NCI-H1694 treated with DMSO at 0.1 percent for 48 hours (cell line): ENCODE results near the gene ENOX1.

Source experiments
- DNase-seq: peaks from one replicate; lab custom pipeline; 2025; lab: John Stamatoyannopoulos, UW

ENOX1 gene

DNA sequence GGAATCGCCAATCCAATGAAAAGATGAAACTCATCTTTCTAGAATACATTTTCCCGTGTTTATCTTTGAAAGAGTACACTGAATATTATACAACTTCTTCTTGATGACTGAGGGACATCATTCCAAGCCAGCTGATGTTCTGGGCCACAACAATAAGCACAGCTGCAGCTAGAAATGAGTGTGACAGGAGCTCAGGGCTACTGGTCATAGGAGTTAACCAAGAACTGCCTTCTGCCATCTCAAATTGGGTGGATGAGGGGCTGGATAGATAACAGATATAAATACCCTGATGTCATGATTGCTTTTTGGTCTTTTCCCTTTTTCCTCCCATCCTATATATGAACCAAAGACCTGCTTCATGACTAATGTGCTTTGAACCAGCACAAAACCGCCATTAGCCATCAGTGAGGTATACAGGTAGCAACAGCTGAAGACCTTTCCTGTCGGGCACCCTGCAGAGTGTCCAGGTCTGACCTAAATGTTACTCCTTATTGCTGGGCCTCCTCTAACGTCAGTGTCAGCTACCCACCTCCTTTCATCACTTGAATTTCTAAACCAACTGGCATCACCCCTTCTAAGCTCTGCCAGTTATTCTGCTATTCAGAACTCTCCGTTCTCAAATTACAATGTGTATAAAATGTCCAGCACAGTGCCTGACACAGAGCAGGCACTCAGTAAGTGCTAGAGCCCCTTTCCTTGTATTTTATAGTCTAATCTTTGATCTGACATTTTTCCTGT, 178.2 kb downstream of the ENOX1 start:
- no peak for DNase-seq

DNA sequence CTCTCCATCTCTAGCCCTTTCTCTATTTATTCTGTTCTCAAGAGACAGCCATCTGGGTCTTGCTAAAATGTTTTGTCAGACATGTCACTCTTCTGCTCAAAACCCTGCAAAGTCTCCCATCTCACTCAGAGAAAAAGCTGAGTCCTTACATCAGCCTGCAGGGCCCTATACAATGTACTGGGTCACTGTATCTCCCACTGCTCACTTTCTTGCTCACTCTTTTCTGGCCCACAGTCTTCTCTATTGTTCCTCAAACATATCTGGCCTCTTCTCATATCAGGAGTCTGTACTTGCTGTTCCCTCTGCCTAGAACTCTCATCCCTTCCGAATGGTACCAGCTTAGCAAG, 189.2 kb downstream of the ENOX1 start:
- DNase-seq: no peak

DNA sequence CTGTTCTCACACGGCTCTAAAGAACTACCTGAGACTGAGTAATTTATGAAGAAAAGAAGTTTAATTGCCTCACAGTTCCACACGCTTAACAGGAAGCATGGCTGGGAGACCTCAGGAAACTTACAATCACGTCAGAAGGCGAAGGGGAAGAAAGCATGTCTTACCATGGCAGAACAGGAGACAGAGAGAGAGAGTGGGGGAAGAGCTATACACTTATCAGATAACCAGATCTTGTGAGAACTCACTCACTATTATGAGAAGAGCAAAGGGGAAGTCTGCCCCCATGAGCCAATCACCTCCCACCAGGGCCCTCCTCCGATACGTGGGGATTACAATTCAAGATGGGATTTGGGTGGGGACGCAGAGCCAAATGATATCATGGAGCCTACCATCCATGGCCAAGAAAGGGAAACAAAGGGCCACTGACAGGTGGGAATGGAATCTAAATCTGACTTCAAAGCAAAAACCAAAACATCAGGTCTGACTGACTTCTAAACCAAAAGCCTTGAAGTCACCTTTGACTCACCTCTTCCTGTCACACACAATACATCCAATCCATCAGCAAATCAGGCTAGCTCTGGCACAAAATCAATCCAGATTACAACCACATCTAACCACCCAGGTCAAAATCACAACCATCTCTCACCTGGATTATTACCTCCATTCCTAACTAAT, 189.7 kb downstream of the ENOX1 start:
- no peak for DNase-seq

DNA sequence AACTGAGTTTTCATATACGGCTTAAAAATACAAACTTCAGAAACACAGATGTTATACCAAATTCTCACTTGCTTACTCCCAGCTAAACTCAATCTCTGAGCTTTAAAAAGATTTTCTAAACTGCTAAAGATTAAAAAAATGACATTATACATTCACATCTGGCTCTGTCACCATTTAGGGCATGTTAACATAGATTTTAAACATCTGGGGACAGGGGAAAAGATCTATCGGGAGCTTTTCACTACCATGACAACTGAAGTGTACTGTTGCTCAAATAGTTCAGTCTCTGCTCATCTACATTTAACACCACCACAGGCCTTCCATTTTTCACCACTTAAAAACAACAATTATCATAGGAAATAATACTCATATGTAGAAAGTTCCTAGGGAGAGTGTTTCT, 190.8 kb downstream of the ENOX1 start:
- no peak for DNase-seq

DNA sequence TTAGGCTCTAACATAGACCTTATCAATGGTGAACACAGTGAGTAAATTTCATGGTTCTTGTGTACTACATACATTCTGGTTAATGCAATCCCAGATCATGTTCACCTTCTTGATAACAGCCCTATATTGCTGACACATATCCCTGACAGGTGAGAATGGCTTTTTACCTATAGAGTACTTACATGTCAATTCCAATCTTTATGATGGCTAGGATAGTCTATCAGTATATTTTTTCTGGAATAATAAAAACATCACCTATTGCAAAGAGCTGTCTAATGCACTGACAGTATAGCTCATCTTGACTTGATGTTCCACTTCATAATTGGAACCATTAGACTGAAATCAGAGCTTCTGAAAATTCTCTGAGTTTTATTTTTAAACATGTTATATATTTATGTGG, 199.4 kb downstream of the ENOX1 start:
- DNase-seq: no peak

DNA sequence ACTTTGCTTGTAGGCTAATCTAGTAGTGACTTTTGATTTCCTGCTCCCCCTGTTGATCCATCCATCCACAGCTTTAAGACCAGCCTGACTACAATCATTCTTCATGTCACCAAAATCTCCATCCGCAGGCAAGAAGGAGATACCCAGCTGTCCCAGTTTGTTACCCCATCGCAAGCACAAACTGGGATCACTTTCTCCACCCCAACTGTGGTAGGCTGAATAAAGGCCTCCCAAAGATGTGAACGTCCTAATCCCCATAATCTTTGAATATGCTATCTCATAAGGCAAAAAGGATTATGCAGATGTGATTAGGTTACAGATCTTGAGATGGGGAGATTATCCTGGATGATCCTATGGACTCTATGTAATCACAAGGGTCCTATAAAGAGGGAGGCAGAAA, 202.0 kb downstream of the ENOX1 start:
- no peak for DNase-seq

DNA sequence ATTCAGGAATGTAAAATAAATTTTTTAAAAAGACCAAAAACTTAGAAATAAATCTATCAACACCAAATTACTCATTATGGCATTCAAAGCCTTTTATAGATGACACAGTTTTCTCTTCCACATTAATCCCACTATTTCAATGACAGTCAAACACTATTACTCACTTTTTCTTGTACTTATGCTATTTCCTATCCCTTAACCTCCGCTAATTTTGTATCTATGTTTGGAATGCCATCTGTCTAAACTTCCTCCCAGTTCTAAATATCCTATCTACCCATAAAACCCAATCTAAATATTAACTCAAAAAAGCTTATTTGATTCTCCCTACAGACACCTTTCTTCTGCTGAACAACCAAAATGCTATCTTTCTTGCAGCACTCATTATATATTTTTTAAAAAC, 203.5 kb downstream of the ENOX1 start:
- no peak for DNase-seq

DNA sequence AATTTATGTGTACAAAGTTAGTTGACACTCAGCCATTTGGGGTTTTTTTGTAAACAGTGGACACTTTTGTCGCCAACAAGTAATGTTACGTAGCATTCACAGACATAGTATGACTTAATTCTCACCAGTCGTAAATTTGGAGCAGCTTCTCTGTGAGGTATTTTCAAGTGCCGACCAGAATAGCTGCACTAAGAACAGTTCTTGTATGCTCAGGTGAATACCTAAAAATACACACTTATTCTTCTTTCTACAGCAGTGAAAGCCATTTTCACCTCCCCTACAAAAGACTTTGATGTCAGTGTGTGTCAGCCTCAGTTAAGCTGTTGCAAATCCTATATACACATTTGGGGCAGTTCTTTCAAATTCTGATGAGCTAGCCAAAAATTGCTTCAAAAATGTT, 206.5 kb downstream of the ENOX1 start:
- DNase-seq: no peak

DNA sequence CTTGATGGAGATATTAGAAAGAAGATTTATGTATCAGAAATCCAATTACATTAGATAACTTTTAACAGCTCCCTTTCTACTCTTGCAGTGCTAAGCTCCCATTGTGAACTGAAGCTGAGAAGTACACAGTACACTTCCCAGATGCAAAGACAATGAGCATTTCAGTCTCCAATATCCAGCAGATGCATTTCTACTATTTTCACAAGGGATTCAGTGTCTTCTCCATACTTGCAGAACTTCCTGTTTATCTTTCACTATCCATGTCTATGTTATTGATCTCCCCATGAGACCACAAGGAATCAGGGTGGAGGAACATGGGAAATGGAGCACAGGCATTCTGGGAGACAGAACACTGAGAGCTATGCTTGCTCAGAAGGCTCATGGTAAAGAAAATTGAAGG, 207.5 kb downstream of the ENOX1 start:
- DNase-seq: no peak

DNA sequence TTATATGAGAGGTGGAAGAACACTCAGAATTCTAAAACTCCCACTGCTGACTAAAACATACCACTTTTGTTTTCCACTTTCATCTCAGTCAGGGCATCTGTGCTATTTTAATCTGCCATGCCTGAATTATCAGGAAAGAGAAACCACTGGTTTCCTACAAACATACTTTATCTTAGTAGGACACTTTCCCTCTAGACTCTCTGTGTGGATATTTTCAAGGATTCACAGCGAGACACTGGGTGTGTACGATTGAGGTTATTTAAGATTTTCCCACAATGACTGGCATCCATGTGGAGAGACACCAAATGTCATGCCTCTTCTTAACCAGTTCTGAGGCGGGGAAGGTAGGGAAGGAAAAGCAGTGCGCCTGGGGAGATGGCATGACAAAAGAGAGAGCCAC, 212.2 kb downstream of the ENOX1 start:
- DNase-seq: no peak

DNA sequence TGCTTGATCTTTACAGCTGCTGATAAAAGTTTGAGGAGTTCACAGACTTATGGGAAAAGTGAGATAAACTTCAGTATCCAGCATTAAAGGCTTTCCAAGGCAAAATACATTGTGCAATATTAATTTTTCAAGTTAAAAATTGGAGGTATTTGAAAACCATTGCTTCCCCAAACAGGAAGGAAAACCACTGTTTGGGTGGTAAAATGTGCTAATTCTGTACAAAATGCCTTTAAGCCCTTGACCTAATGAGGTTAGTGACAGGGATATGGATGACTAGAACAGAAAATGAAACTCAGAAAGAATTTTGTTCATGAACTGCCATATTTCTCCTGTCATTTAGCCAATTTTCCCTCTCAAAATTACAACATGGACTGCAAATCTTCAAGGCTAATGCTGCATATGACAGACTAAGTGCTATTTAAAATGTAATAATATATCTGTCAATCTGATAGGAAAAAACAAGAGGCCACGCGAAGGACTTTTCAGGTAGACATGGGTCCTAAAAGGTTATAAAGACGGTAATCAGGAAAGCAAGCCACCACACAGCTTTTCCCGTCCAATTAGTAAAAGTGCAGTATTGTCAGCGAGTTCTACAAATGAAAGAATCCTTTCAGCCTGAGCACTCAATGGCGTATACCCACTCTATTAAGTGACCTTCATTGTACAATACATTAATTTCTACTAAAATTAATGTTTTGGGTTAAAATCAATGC, 212.8 kb downstream of the ENOX1 start:
- no peak for DNase-seq

DNA sequence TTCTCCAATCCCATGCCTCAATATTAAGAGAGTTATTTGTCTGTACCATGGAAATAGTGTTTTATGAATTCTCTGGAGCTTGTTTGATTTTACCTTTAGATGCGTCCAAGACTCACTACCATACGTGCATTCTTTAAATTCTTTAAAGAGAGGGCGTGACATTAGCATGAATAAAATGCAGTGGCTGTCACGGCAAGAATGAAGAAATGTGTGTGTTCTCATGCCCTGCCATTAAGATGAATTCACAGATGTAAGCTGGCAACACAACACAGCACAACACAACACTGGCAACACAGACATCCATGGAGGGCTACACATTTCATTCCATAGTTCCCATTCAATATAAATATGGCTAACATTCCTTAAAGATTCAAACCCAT, 213.4 kb downstream of the ENOX1 start:
- DNase-seq: no peak

DNA sequence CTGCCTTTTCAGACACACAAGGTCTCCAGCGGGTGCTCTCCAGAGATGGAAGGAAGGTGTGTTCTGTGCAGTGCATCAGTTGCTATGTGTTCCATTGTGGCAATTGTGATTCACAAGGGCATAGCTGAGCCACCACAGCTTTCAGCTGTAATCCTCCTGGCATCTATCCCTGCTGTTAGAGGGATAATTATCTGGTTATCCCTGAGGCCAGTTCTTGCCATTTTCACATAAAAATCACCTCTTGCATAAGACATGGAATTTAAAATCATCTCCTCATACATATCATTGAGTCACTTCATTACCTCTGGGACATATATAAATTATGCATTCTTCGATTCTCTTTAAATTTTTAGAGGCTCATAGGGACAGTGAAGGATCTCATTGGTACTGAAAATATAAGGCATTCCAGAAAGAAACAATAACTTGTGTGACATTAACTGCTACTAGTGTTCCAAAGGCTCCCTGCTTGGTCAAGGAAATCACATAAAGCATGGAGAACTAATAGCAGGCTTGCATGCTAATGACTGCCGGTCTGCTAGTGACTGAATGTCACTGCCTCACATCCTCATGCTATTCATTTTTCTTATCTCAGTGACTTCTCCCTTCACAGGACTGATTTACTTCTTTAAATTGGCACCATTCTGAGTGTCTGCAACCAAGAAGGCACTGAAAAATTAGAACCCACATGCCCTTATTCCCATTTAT, 214.0 kb downstream of the ENOX1 start:
- no peak for DNase-seq

DNA sequence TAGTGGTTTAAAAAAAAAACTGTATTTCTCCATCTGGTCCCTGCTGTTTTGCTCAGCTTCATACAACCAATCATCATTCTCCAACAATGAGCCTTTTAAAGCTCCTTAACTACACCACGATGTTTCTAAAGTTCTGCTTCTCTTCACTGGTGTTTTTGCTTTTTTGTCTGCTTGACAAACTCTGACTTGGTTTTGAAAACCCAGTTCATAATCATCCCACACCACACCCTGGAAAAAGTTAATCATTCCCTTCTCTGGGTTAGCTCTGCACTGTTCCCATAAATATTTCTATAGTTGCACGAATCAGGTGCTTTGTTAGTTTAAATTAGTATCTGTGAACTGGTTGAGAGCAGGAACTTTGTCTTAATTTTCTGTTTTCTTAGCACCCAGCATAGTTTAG, 217.1 kb downstream of the ENOX1 start:
- DNase-seq: no peak

DNA sequence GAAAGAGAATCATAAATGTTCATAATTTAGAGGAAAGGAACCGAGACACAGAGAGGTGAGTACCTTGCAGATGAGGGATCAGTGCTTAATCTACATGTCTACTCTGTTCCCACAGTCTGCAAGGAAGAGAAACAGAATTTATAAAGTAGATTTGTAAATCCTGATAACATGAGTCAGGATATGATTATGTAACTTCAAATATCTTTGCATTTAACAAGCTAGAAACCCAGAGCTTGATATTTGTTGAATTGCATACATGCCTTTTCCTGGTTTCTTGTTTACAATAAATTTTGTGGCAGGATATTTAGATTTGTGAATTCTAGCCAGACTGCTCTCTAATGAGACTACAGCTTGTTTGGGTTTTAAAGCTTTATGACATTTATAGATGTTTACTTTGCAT, 219.2 kb downstream of the ENOX1 start:
- DNase-seq: no peak

DNA sequence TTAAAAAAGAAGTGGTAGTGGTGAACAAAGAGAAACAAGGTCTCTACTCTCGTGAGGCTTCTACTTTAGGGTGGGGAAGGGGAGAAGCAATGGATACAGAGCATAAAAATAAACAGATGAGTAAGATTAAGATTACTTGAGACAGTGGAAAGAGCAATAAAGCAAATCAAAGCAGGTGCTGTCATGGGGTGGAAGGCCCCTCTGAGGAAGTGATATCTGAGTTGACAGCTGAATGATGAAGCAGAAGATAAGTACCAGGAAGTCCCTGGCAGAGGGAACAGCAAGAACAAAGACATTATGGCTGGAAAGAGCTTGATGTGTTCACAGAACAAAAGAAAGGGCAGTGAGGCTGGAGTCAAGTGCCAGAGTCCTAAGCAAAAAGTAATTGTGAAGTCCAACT, 221.8 kb downstream of the ENOX1 start:
- DNase-seq: no peak

DNA sequence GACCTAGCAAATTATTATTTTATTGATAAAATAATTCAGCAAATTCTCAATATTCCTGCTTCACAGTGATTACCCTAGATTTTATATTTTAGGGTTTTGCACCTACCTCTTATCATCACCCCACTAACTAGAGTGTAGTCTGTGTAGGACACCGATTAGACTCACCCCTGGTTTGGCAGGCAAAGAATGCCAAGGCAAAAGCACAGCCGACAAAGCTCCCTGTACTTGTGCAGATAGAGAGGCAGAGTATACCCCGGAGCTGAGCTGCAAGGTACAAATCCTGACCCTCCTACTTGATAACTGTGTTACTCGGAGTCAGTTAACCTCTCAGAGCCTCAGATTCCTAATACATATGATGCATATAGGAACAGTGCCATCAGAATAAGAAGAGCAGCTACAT, 225.7 kb downstream of the ENOX1 start:
- no peak for DNase-seq

DNA sequence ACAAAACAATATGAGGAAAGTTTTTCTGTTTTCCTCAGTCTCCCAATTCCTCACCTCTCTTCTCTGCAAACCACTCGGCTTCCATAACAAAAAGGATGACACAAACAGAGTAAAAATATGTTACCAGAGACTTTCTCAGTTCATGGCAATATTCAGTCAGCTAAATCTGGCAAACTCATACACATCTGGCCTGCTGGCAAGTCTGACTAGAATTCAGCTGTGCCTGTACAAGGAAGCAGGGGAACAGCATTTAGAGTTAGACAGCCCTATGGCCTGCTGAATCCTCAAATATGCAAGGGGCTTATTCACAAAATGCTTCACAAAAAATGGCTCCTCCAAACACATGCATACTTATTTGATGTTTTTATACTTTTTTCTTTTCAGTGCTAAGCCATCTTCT, 227.8 kb downstream of the ENOX1 start:
- DNase-seq: no peak

DNA sequence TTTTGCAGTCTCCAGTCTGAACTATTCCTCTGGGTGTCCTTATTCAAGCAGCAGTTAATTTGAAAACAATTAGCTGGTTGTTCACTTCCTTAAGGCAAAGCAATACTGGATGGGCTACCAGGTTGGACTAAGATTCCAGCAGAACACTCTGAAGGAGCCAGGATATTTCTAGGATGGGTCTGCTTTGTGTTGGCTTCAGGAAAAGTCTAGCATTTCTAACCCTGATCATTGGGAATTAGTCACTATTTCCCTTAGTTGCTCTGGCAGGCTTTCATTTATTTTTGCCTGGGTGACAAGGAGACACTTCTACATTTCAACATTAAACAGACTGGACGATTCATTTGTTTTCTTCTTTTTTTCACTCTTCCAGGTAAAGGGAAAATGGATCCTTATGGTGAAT, 228.4 kb downstream of the ENOX1 start:
- DNase-seq: no peak

DNA sequence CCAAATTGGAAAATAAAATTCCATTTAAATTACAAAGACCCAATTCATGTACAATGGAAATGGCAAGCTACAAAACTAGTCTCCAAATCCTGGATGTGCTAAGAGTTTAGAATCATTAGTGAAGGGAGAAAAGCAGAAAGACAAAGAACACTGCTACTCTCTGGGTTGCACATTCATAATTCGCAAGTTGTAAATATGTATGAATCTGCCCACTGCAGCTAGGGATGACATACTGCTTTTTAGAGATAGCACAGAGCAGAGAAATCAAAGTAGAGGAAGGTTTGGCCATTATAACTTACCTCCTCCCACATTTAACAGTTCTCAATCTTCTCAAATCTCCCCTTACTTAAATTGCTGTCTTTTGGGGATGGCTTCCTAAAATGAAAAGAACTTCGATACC, 231.1 kb downstream of the ENOX1 start:
- DNase-seq: no peak

DNA sequence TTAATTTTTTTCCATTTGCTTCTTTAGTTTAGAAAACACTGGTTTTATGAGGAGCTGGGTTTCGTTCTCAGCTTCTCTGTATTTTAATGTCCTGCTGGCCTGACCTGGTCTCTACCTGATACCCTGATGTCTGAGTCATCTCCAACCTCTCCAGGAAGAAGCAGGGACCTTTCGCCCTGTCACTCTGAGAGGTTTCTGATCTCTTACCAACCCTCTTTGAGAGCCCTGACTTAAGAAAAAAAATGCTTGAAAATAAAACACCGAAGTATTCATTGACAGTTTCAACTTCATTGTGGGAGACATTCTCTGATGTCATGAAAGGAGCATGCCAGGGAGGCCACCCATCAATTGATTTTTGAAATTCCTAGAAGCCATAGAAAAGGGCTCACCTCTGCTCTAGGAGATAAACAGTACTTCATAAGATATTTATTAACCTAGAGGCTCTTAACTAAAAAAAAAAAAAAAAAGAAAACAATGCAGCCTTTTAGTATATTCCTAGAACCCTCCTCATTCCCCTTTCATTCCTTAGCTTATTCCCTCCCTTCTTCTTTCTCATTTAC, 234.8 kb downstream of the ENOX1 start:
- no peak for DNase-seq

DNA sequence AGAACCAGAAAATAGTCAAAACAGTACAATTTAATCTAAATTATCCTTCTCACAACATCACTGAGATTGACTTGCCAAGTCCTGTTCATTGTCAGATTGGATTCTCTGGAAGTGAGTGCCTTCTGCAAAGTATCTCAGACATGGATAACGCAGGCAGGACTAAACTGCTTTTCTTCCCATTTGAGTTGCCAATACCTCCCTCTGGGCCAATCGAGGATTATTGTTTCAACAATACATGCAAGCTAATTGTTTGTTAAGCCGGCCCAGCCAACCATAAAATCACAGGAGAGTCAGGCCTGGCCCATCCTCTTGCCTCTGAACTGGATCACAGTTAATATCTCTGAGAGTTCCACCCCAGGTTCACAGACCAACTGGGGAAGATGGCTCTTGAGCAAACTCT, 240.0 kb downstream of the ENOX1 start:
- no peak for DNase-seq

DNA sequence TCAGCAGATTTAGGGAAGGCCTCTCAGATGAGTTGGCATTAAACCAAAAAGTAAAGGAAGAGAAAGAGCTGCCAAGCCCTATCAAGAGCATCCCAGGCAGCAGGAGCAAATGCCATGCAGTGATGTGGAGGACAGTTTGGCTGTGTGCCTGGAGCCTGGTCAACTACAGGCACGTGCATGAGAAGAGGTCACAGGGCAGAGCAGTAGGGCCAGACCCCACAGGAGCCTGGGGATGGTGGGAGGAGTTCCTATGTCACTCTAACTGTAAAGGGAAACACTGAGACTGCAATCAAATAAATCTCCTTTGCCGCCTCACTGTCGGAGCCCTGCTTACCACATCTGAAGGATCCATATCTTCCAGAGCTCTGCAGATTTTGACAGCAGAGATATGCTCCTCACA, 240.5 kb downstream of the ENOX1 start:
- no peak for DNase-seq
